ENCODE data around the gene AMT.

Gene AMT

DNA sequence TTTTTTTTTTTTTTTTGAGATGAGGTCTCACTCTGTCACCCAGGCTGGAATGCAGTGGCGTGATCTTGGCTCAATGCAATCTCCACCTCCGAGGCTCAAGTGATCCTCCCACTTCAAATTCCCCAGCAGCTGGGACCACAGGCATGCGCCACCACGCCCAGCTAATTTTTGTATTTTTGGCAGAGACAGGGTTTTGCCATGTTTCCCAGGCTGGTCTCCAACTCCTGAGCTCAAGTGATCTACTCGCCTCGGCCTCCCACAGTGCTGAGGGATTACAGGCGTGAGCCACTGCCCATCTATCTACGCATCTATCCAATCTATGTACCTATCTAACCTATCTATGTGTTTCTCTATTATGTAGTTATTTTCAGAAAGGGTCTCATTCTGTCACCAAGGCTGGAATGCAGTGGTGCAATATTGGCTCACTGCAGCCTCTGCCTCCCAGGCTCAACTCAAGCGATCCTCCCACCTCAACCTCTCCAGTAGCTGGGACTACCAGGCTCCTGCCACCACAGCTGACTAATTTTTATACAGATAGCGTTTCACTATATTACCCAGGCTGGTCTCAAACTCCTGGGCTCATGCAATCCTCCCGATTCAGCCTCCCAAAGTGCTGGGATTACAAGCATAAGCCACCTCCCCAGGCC is 43.9 kb downstream of the AMT start:
- Histone ChIP-seq H3K27me3 (ENCODE audit: insufficient read depth, low read length, poor library complexity) (no peaks in the 10 kb centered on the region), H3K4me2 (ENCODE audit: insufficient read depth, low read length) (no peak overlapping the region), H3K4me3 (ENCODE audit: low read depth in 1 of 2, low read length in 2 of 2) (no peak overlapping the region), H3K27ac (ENCODE audit: low read length) (no peak overlapping the region), H2AFZ (ENCODE audit: low read depth, low read length) (no peak overlapping the region), H3K36me3 (ENCODE audit: insufficient read depth, low read length) (peaks cover 27% of the 10 kb centered on the region), H4K20me1 (ENCODE audit: insufficient read depth, low read length) (peaks cover 97% of the 10 kb centered on the region), H3K9ac (ENCODE audit: low read depth, low read length) (no peak overlapping the region), H3K79me2 (ENCODE audit: insufficient read depth, low read length) (peaks cover 100% of the 10 kb centered on the region), H3K9me3 (ENCODE audit: insufficient read depth, low read length, severe bottlenecking) (no peaks in the 10 kb centered on the region), H3K4me1 (ENCODE audit: insufficient read depth, low read length) (peaks cover 20% of the 10 kb centered on the region)
- ATAC-seq (ENCODE audit: insufficient read depth, low read depth) (no peak), DNase-seq (no peak)
- TF ChIP-seq, protein P1, sequence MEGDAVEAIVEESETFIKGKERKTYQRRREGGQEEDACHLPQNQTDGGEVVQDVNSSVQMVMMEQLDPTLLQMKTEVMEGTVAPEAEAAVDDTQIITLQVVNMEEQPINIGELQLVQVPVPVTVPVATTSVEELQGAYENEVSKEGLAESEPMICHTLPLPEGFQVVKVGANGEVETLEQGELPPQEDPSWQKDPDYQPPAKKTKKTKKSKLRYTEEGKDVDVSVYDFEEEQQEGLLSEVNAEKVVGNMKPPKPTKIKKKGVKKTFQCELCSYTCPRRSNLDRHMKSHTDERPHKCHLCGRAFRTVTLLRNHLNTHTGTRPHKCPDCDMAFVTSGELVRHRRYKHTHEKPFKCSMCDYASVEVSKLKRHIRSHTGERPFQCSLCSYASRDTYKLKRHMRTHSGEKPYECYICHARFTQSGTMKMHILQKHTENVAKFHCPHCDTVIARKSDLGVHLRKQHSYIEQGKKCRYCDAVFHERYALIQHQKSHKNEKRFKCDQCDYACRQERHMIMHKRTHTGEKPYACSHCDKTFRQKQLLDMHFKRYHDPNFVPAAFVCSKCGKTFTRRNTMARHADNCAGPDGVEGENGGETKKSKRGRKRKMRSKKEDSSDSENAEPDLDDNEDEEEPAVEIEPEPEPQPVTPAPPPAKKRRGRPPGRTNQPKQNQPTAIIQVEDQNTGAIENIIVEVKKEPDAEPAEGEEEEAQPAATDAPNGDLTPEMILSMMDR (IDR thresholded peaks at IDR 0.05; ENCODE audit: borderline replicate concordance, extremely low read depth, low read length, poor library complexity, severe bottlenecking): no peak

DNA sequence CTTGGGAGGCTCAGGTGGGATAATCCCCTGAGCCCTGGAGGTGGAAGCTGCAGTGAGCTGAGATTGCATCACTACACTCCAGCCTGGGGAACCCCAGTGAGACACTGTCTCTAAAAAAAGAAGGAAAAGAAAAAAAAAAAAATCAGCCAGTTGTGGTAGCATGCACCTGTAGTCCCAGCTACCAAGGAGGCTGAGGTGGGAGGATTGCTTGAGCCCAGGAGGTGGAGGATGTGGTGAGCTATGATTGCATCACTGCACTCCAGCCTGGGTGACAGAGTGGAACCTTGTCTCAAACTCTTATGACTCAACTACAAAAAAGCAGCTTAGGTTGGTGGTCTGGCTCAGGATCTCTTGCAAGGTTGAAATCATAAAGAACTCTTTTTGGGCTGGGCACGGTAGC is 44.8 kb downstream of the AMT start:
- H3K4me3 ChIP-seq (ENCODE audit: low read depth in 1 of 2, low read length in 2 of 2): no peak overlapping the region
- TF ChIP-seq, protein P1 (IDR thresholded peaks at IDR 0.05; ENCODE audit: borderline replicate concordance, extremely low read depth, low read length, poor library complexity, severe bottlenecking): no peak
- TF ChIP-seq EZH2 (IDR thresholded peaks at IDR 0.05; ENCODE audit: borderline replicate concordance, low read depth, low read length, severe bottlenecking): no peak
- H4K20me1 ChIP-seq (ENCODE audit: insufficient read depth, low read length): peaks cover 97% of the 10 kb centered on the region
- H3K27me3 ChIP-seq (ENCODE audit: insufficient read depth, low read length, poor library complexity): no peaks in the 10 kb centered on the region
- no peak overlapping the region for H3K9ac ChIP-seq (ENCODE audit: low read depth, low read length)
- H3K9me3 ChIP-seq (ENCODE audit: insufficient read depth, low read length, severe bottlenecking): no peaks in the 10 kb centered on the region
- H3K27ac ChIP-seq (ENCODE audit: low read length): peak overlapping the region; percentile 54; the same call in 1 of the 2 replicates
- H3K79me2 ChIP-seq (ENCODE audit: insufficient read depth, low read length): peaks cover 100% of the 10 kb centered on the region
- DNase-seq: peak; percentile 76
- H3K4me1 ChIP-seq (ENCODE audit: insufficient read depth, low read length): peaks cover 20% of the 10 kb centered on the region
- peak; percentile 87 for ATAC-seq (ENCODE audit: insufficient read depth, low read depth)
- peaks cover 35% of the 10 kb centered on the region for H3K36me3 ChIP-seq (ENCODE audit: insufficient read depth, low read length)
- H2AFZ ChIP-seq (ENCODE audit: low read depth, low read length): no peak overlapping the region
- no peak overlapping the region for H3K4me2 ChIP-seq (ENCODE audit: insufficient read depth, low read length)

DNA sequence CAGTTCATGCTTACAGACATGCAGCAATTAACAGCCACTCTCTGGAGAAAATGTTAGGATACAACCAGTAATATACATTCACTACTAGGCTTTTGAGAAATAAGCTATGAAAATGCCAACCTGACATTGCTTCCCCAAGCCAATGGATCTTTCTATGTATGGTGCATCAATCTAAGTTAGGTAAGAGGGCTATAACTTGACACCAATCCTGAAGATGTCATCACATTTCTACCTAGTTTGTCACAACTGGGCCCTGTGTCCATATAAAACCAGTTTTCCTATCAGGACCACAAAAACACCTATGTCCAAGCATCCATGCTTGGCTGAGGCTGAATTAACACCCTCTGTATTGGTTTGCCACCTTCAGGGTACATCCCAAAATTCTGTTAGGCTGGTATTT is 50.3 kb downstream of the AMT start:
- TF ChIP-seq, protein P1 (IDR thresholded peaks at IDR 0.05; ENCODE audit: borderline replicate concordance, extremely low read depth, low read length, poor library complexity, severe bottlenecking): no peak
- no peak for TF ChIP-seq EZH2 (IDR thresholded peaks at IDR 0.05; ENCODE audit: borderline replicate concordance, low read depth, low read length, severe bottlenecking)
- H2AFZ ChIP-seq (ENCODE audit: low read depth, low read length): no peak overlapping the region
- peaks cover 86% of the 10 kb centered on the region for H3K36me3 ChIP-seq (ENCODE audit: insufficient read depth, low read length)
- H4K20me1 ChIP-seq (ENCODE audit: insufficient read depth, low read length): peaks cover 78% of the 10 kb centered on the region
- ATAC-seq (ENCODE audit: insufficient read depth, low read depth) (no peak), DNase-seq (no peak)
- H3K79me2 ChIP-seq (ENCODE audit: insufficient read depth, low read length): peaks cover 96% of the 10 kb centered on the region
- no peak overlapping the region for H3K4me3 ChIP-seq (ENCODE audit: low read depth in 1 of 2, low read length in 2 of 2)
- H3K27me3 ChIP-seq (ENCODE audit: insufficient read depth, low read length, poor library complexity): no peaks in the 10 kb centered on the region
- H3K4me1 ChIP-seq (ENCODE audit: insufficient read depth, low read length): no peaks in the 10 kb centered on the region
- no peaks in the 10 kb centered on the region for H3K9me3 ChIP-seq (ENCODE audit: insufficient read depth, low read length, severe bottlenecking)
- H3K9ac ChIP-seq (ENCODE audit: low read depth, low read length): no peak overlapping the region
- H3K4me2 ChIP-seq (ENCODE audit: insufficient read depth, low read length): no peak overlapping the region
- no peak overlapping the region for H3K27ac ChIP-seq (ENCODE audit: low read length)
